Smooth muscle cell (in vitro differentiated cells): Measurements from ENCODE around the gene SLC6A11. TPM values are rescaled to one million over a fixed set of nuclear protein-coding genes. Genes with fewer than 3 reads are reported as not detected.

Source experiments
- DNase-seq: peaks from one replicate; lab custom pipeline; 2025; ENCODE audit not compliant: unreplicated experiment; lab: John Stamatoyannopoulos, UW
- H2AFZ ChIP-seq: fragments of 200-600 bp; sonication (generic); 2 replicates; pipeline ENCODE4 v1.6.0; 2016; ENCODE audit warnings: antibody characterized with exemption, low read depth, mild to moderate bottlenecking
- H3F3A ChIP-seq: fragments of 200-600 bp; sonication (generic); 2 replicates; pipeline ENCODE4 v1.6.0; 2017; ENCODE audit warnings: antibody characterized with exemption, low read depth
- H3K27ac ChIP-seq: fragments of 200-600 bp; sonication (generic); 2 replicates; pipeline ENCODE4 v1.5.1; 2016; ENCODE audit warnings: low read depth, mild to moderate bottlenecking
- H3K27me3 ChIP-seq: fragments of 200-600 bp; sonication (generic); 2 replicates; pipeline ENCODE4 v1.6.1; 2016; ENCODE audit warnings: low read depth, mild to moderate bottlenecking
- H3K36me3 ChIP-seq: fragments of 200-600 bp; sonication (generic); 2 replicates; pipeline ENCODE4 v1.5.1; 2016; ENCODE audit warnings: low read depth
- H3K4me1 ChIP-seq: fragments of 200-600 bp; sonication (generic); 2 replicates; pipeline ENCODE4 v1.5.1; 2016; ENCODE audit warnings: low read depth
- H3K4me2 ChIP-seq: fragments of 200-600 bp; sonication (generic); 2 replicates; pipeline ENCODE4 v1.6.0; 2016; ENCODE audit warnings: mild to moderate bottlenecking
- H3K4me3 ChIP-seq: fragments of 200-600 bp; sonication (generic); 2 replicates; pipeline ENCODE4 v1.5.1; 2016; ENCODE audit warnings: mild to moderate bottlenecking
- H3K79me2 ChIP-seq: fragments of 200-600 bp; sonication (generic); 2 replicates; pipeline ENCODE4 v1.6.0; 2016; ENCODE audit warnings: low read depth, mild to moderate bottlenecking
- H3K9ac ChIP-seq: fragments of 200-600 bp; sonication (generic); 2 replicates; pipeline ENCODE4 v1.6.0; 2016; ENCODE audit warnings: low read depth
- H3K9me3 ChIP-seq: fragments of 200-600 bp; sonication (generic); replicated peaks from 2 replicates; pipeline ENCODE4 v1.5.1; 2016; ENCODE audit warnings: low read depth
- H4K20me1 ChIP-seq: fragments of 200-600 bp; sonication (generic); 2 replicates; pipeline ENCODE4 v1.6.0; 2016; ENCODE audit warnings: low read depth
- CTCF ChIP-seq: fragments of 200-600 bp; sonication (generic); IDR thresholded peaks from 2 replicates; pipeline ENCODE4 v1.5.1; 2017; ENCODE audit warnings: borderline replicate concordance, mild to moderate bottlenecking, antibody characterized with exemption; ENCODE audit not compliant: insufficient read depth, poor library complexity, severe bottlenecking
- WGBS: methylation state at CpG from one replicate; pipeline ENCODE4 v1.1.7; 2016; ENCODE audit warnings: low lambda C conversion rate; 5-methylcytosine and 5-hydroxymethylcytosine counted together
- polyA plus RNA-seq: library from polyadenylated mRNA; unstranded; fragments of >200 nt; fragmentation: Nextera tagmentation; extraction: Ambion mirVana; gene quantifications from 2 replicates; pipeline ENCODE4 v1.2.1, GENCODE V29; 2016
- total RNA-seq: library from RNA; depleted of rRNA; stranded (reverse); fragments of >200 nt; gene quantifications from 2 replicates; pipeline ENCODE4 v1.2.3, GENCODE V29; 2014

SLC6A11 gene
- total and polyA plus RNA-seq, 2 experiments from 2014 or later, result not detected

GRCh38 chr3:10911350-10912002, 95.4 kb downstream of the SLC6A11 start:
- Histone ChIP-seq H3K4me2 (no peak overlapping the region), H3K9ac (no peak overlapping the region), H3K27ac (no peak overlapping the region), H3K9me3 (no peaks in the 10 kb centered on the region), H2AFZ (no peak overlapping the region), H3K36me3 (no peaks in the 10 kb centered on the region), H3F3A (no peaks in the 10 kb centered on the region), H3K79me2 (no peaks in the 10 kb centered on the region), H3K27me3 (no peaks in the 10 kb centered on the region), H4K20me1 (no peaks in the 10 kb centered on the region), H3K4me1 (no peaks in the 10 kb centered on the region), H3K4me3 (no peak overlapping the region)
- 93% methylated on average over 2 of the region's 2 CpGs for WGBS
- no peak for DNase-seq
- no peak for TF ChIP-seq CTCF

- H4K20me1 ChIP-seq, result no peaks in the 10 kb centered on the region
These were observed 96.8 kb downstream of the SLC6A11 start for GRCh38 chr3:10912786-10913185.

GRCh38 chr3:10915376-10915775, 99.3 kb downstream of the SLC6A11 start:
- 49% methylated on average over 5 of the region's 5 CpGs for WGBS
- Histone ChIP-seq H3K27me3 (peaks cover 14% of the 10 kb centered on the region), H3F3A (no peaks in the 10 kb centered on the region), H3K4me1 (no peaks in the 10 kb centered on the region), H3K9me3 (no peaks in the 10 kb centered on the region), H3K9ac (no peak overlapping the region), H2AFZ (no peak overlapping the region), H3K4me3 (no peak overlapping the region), H3K4me2 (no peak overlapping the region), H3K79me2 (no peaks in the 10 kb centered on the region), H3K27ac (no peak overlapping the region), H3K36me3 (no peaks in the 10 kb centered on the region), H4K20me1 (no peaks in the 10 kb centered on the region)
- no peak for DNase-seq
- TF ChIP-seq CTCF, result no peak

More at GRCh38 chr3:10912786-10913185, 96.8 kb downstream of the SLC6A11 start:
- Histone ChIP-seq H3K27ac (no peak overlapping the region), H3K4me1 (no peaks in the 10 kb centered on the region), H3K4me3 (no peak overlapping the region), H3K9ac (no peak overlapping the region), H3F3A (no peaks in the 10 kb centered on the region), H3K79me2 (no peaks in the 10 kb centered on the region), H3K4me2 (no peak overlapping the region), H3K9me3 (no peaks in the 10 kb centered on the region), H2AFZ (no peak overlapping the region), H3K36me3 (no peaks in the 10 kb centered on the region), H3K27me3 (peaks cover 5% of the 10 kb centered on the region)
- DNase-seq, result no peak
- WGBS, result 79% methylated on average over 3 of the region's 3 CpGs
- TF ChIP-seq CTCF, result no peak

- Histone ChIP-seq H3K4me2 (no peak overlapping the region), H3K9me3 (no peaks in the 10 kb centered on the region), H3K9ac (no peak overlapping the region), H2AFZ (no peak overlapping the region), H3K36me3 (no peaks in the 10 kb centered on the region), H3F3A (no peaks in the 10 kb centered on the region), H3K27ac (no peak overlapping the region), H3K27me3 (peaks cover 31% of the 10 kb centered on the region), H4K20me1 (no peaks in the 10 kb centered on the region), H3K4me1 (no peaks in the 10 kb centered on the region), H3K79me2 (no peaks in the 10 kb centered on the region), H3K4me3 (no peak overlapping the region)
- DNase-seq, result no peak
- TF ChIP-seq CTCF, result no peak
- WGBS, result 89% methylated on average over 3 of the region's 3 CpGs
These were observed 101.1 kb downstream of the SLC6A11 start for GRCh38 chr3:10917176-10917575.
